ENCODE data around the gene CHERP.

DNA sequence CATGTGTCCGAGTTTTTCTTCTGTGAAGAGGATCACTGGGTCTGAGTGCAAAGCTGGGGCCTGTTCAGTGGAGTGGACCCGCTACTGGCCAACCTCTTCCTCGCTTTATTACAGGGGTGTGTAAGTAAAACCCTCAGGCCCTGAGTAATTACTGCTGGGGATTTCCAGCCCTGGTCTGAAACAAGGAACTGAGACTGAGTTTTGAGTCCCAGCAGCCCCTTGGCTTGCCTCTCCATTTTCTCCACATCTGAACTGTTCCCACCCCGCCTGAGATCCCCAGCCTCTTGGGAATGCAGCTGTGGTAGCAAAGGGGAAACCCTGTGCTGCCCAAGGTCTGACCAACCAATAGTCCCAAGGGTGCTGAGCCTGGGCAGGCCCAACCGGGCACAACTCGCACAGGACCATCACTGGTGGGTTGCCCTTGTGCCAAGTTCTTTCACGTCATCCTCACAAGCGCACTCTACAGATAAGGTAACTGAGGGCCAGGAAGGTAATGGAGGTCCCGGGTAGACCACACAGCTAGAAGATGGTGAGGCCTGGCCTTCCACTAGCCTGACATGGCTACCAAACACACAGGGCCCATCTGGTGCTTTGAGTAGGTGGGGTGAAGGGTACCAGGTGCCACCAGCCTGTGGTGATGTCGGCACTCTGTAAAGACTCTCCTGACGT lies 43.7 kb upstream of the CHERP start:
- TF ChIP-seq POLR2AphosphoS5 (IDR thresholded peaks at IDR 0.05; ENCODE audit: low read depth): no peak
- TF ChIP-seq, protein P1, sequence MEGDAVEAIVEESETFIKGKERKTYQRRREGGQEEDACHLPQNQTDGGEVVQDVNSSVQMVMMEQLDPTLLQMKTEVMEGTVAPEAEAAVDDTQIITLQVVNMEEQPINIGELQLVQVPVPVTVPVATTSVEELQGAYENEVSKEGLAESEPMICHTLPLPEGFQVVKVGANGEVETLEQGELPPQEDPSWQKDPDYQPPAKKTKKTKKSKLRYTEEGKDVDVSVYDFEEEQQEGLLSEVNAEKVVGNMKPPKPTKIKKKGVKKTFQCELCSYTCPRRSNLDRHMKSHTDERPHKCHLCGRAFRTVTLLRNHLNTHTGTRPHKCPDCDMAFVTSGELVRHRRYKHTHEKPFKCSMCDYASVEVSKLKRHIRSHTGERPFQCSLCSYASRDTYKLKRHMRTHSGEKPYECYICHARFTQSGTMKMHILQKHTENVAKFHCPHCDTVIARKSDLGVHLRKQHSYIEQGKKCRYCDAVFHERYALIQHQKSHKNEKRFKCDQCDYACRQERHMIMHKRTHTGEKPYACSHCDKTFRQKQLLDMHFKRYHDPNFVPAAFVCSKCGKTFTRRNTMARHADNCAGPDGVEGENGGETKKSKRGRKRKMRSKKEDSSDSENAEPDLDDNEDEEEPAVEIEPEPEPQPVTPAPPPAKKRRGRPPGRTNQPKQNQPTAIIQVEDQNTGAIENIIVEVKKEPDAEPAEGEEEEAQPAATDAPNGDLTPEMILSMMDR (conservative IDR thresholded peaks at IDR 0.05; ENCODE audit: low read depth in 2 of 2): no peak
- no peak for TF ChIP-seq EZH2 (IDR thresholded peaks at IDR 0.05; ENCODE audit: low read depth, unreplicated experiment)
- TF ChIP-seq ZNF331 (CRISPR knock-in tag; IDR thresholded peaks at IDR 0.05; ENCODE audit: low read depth): no peak
- TF ChIP-seq, protein P2, sequence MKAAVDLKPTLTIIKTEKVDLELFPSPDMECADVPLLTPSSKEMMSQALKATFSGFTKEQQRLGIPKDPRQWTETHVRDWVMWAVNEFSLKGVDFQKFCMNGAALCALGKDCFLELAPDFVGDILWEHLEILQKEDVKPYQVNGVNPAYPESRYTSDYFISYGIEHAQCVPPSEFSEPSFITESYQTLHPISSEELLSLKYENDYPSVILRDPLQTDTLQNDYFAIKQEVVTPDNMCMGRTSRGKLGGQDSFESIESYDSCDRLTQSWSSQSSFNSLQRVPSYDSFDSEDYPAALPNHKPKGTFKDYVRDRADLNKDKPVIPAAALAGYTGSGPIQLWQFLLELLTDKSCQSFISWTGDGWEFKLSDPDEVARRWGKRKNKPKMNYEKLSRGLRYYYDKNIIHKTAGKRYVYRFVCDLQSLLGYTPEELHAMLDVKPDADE (IDR thresholded peaks at IDR 0.05): no peak
- TF ChIP-seq, protein P3, sequence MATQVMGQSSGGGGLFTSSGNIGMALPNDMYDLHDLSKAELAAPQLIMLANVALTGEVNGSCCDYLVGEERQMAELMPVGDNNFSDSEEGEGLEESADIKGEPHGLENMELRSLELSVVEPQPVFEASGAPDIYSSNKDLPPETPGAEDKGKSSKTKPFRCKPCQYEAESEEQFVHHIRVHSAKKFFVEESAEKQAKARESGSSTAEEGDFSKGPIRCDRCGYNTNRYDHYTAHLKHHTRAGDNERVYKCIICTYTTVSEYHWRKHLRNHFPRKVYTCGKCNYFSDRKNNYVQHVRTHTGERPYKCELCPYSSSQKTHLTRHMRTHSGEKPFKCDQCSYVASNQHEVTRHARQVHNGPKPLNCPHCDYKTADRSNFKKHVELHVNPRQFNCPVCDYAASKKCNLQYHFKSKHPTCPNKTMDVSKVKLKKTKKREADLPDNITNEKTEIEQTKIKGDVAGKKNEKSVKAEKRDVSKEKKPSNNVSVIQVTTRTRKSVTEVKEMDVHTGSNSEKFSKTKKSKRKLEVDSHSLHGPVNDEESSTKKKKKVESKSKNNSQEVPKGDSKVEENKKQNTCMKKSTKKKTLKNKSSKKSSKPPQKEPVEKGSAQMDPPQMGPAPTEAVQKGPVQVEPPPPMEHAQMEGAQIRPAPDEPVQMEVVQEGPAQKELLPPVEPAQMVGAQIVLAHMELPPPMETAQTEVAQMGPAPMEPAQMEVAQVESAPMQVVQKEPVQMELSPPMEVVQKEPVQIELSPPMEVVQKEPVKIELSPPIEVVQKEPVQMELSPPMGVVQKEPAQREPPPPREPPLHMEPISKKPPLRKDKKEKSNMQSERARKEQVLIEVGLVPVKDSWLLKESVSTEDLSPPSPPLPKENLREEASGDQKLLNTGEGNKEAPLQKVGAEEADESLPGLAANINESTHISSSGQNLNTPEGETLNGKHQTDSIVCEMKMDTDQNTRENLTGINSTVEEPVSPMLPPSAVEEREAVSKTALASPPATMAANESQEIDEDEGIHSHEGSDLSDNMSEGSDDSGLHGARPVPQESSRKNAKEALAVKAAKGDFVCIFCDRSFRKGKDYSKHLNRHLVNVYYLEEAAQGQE (IDR thresholded peaks at IDR 0.05; ENCODE audit: unreplicated experiment): no peak

All from GM23338 (cell line).